Lung (tissue), 12 donors: Measurements from ENCODE around the gene OPRL1. TPM values are rescaled to one million over a fixed set of nuclear protein-coding genes. Genes with fewer than 3 reads are reported as not detected.

Source experiments
- ATAC-seq: fragments of 200-7000 bp; cut with Tn5 transposase; one replicate; pipeline ENCODE4 v1.9.1; 2020; ENCODE audit warnings: moderate number of reproducible peaks; ENCODE audit not compliant: insufficient read depth, low FRiP score
- DNase-seq, 3 donors: peaks; one replicate each; pipeline ENCODE4 v3.0.0-alpha.2; 2013 to 2017
- H3K27ac ChIP-seq, 2 donors: one replicate each; pipeline ENCODE4 v1.5.1; 2013; ENCODE audit warnings: mild to moderate bottlenecking in 2 of 2, moderate library complexity in 2 of 2, control low read depth in 1 of 2, inconsistent platforms in 1 of 2, low read depth in 1 of 2, low read length in 1 of 2
- H3K27me3 ChIP-seq, 3 donors: one replicate each; pipeline ENCODE4 v1.5.1; 2013; ENCODE audit warnings: low read length in 2 of 3; ENCODE audit not compliant: control insufficient read depth in 3 of 3, insufficient read depth in 3 of 3
- H3K36me3 ChIP-seq, 4 donors: one replicate each; pipeline ENCODE4 v1.5.1; 2013; ENCODE audit warnings: low read length in 4 of 4, mild to moderate bottlenecking in 1 of 4, moderate library complexity in 1 of 4; ENCODE audit not compliant: control insufficient read depth in 4 of 4, insufficient read depth in 4 of 4
- H3K4me1 ChIP-seq, 5 donors: one replicate each; pipeline ENCODE4 v1.5.1; 2013; ENCODE audit warnings: low read length in 5 of 5, mild to moderate bottlenecking in 2 of 5, moderate library complexity in 1 of 5; ENCODE audit not compliant: control insufficient read depth in 5 of 5, insufficient read depth in 5 of 5
- H3K4me3 ChIP-seq: one replicate; pipeline ENCODE4 v1.5.1; 2013; ENCODE audit warnings: mild to moderate bottlenecking, control low read depth, moderate library complexity
- H3K9ac ChIP-seq, 2 donors: one replicate each; pipeline ENCODE4 v1.5.1; 2013; ENCODE audit warnings: low read length in 2 of 2, control low read depth in 1 of 2; ENCODE audit not compliant: insufficient read depth in 1 of 2
- H3K9me3 ChIP-seq, 4 donors: one replicate each; pipeline ENCODE4 v1.5.1; 2013; ENCODE audit warnings: low read length in 3 of 4, mild to moderate bottlenecking in 1 of 4, moderate library complexity in 1 of 4; ENCODE audit not compliant: control insufficient read depth in 4 of 4, insufficient read depth in 3 of 4
- WGBS, 2 donors: extraction: QIAGEN DNeasy Blood & Tissue Kit; methylation state at CpG; one replicate each; pipeline ENCODE4 v1.1.7; 2013; 5-methylcytosine and 5-hydroxymethylcytosine counted together
- polyA plus RNA-seq, 2 donors: library from polyadenylated mRNA; stranded (reverse); fragments of 200-250 nt; gene quantifications; one replicate each; pipeline ENCODE4 v1.2.1, GENCODE V29; 2013
- total RNA-seq, 2 donors: library from RNA; depleted of rRNA in 1 of 2; stranded (reverse); fragments of >200 nt in 1 of 2; gene quantifications; one replicate each; pipeline ENCODE4 v1.2.1, GENCODE V29; 2014 to 2021
- TF ChIP-seq, protein P1 (sequence below): IDR thresholded peaks from 2 replicates; pipeline ENCODE4 v1.5.1; 2012; ENCODE audit warnings: mild to moderate bottlenecking; ENCODE audit errors: control extremely low read depth, extremely low read depth
- donor health status: control.
- donor health status: control.
- donor health status: Bipolar disorder and iron deficiency.
- donor health status: healthy.
- donor health status: DM: yes; HTN: yes; CAD: no.

OPRL1 gene
- total and polyA plus RNA-seq, 4 donors: 0.45 to 3.1 (median 2.1) TPM

DNA sequence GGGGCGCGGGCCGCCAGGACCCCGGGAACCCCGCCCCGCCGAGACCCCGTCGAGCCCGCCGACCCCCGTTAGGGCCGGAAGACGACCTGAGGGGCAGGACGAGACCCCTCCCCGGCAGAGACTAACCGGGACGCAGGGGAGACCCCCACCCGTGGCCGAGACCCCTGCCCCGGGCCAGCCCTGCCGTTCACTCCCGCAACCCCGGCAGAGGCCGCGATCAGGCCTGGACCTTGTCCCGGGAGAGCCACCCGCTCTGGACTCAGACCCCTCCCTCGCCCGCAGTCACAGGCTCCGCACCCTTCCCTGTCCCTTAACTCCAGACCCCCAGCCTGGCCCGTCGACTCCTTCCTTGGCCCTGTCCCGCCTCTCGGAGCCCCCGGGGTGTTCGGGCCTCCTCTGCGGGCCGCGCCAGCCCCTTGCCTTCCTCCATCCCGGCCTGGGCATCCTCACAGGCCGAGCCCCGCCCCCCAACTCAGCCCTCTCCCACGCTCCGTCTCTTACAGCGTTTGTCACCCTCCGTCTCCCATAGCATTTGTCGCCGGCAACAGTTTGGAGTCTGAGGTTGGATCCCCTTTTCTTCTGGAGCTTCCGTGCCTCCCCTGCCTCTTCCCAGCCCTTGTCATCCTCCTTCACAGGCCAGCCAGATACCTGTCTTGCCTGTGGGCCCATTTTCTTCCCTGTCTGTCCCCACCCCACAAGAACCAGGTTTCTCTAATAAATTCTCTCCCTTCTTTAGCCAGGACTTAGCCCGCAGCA is 16.3 kb upstream of the OPRL1 start:
- WGBS, 2 donors: 2% methylated on average over 45 to 51 of the region's 51 CpGs
- H3K36me3 ChIP-seq: no peaks in the 10 kb centered on the region
- no peaks in the 10 kb centered on the region for H3K9me3 ChIP-seq
- DNase-seq (no peak), ATAC-seq (no peak)
- peak overlapping the region; percentile 72 for H3K4me3 ChIP-seq
- no peaks in the 10 kb centered on the region for H3K27me3 ChIP-seq
- peaks cover 7 to 17% (median 9%) of the 10 kb centered on the region in 5 donors for H3K4me1 ChIP-seq
- TF ChIP-seq, protein P1, sequence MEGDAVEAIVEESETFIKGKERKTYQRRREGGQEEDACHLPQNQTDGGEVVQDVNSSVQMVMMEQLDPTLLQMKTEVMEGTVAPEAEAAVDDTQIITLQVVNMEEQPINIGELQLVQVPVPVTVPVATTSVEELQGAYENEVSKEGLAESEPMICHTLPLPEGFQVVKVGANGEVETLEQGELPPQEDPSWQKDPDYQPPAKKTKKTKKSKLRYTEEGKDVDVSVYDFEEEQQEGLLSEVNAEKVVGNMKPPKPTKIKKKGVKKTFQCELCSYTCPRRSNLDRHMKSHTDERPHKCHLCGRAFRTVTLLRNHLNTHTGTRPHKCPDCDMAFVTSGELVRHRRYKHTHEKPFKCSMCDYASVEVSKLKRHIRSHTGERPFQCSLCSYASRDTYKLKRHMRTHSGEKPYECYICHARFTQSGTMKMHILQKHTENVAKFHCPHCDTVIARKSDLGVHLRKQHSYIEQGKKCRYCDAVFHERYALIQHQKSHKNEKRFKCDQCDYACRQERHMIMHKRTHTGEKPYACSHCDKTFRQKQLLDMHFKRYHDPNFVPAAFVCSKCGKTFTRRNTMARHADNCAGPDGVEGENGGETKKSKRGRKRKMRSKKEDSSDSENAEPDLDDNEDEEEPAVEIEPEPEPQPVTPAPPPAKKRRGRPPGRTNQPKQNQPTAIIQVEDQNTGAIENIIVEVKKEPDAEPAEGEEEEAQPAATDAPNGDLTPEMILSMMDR: no peak
- peak overlapping the region; percentile 25 to 55 for H3K9ac ChIP-seq
- H3K27ac ChIP-seq: peak overlapping the region; percentile 21 to 68

DNA sequence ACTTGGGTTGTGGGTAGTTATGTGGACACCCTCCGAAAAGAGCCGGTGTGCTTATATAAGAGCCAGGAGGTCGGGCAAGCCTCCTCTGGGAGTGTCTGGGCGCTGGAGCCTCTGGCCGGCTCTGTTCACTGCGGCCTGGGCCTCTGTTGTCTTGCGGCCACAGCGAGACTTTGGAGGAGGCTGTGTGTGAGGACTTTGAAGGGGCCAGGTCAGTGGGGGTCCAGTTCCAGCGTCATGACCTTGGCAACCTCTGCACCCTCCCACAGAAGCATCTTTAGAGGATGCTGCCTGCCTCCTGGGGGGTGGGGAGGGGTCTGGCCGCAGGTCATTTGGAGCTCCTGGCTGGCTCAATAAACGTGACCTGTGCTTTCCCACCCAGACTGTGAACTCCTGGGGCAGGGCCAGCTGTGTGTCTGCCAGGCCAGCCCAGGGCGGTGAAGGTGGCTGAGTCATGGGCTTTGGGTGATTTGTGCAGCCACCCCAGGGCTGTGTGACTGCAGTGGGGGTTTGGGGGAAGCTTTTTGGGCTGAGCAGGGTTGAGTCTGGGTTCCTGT is 15.7 kb upstream of the OPRL1 start:
- TF ChIP-seq, protein P1: no peak
- Histone ChIP-seq H3K36me3 (peaks cover 0 to under 1% (median 0%) of the 10 kb centered on the region in 4 donors), H3K4me1 (peaks cover 7 to 17% (median 8%) of the 10 kb centered on the region in 5 donors), H3K9ac (peak overlapping the region in 1 of 2 donors; percentile 25), H3K27me3 (no peaks in the 10 kb centered on the region), H3K27ac (peak overlapping the region in 1 of 2 donors; percentile 68), H3K9me3 (no peaks in the 10 kb centered on the region), H3K4me3 (no peak overlapping the region)
- DNase-seq (no peak), ATAC-seq (no peak)
- 39 to 60% methylated on average over 12 of the region's 12 CpGs for WGBS, 2 donors

DNA sequence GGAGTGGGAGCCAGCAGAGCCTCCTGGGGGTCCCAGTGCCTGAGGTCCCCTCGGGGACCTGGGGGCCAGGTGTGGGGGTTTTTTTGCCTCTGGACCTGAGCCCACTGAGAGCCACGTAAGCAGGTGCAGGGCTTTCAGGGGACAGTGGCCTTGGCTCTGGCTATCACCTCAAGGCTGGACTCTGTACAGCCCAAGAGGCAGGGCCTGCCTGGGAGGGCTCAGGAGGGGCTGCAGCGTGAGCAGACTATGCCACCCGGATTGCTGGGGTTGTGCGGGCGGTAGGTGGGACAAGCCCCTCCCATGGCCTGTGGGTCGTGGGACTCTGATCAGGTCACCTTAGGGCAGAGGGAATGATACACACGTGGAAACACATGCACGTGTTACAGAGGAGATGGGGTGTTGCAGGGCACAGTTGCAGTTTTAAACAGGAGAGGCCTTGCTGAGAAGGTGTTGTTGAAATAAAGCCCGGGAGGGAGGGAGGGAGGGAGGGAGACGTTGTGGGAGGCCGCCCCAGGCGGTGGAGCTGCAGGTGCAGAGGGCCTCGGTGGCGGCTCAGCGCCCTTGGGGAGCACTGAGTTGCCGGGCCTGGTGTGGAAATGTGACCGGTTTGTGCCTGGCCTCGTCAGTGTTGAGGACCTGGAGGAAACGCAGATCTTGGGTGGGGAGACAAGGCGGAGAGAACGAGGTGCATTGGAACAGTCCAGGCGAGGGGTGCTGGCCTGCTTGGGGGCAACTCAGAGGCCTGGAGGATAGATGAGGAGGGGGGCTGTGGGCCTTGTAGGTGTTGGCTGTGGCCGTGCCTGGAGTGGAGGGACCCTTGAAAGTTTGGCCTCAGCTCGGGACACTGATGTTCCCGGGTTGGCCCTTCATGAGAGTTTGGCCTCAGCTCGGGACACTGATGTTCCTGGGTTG is 14.6 kb upstream of the OPRL1 start:
- no peaks in the 10 kb centered on the region for H3K9me3 ChIP-seq
- H3K27me3 ChIP-seq: no peaks in the 10 kb centered on the region
- H3K4me3 ChIP-seq: no peak overlapping the region
- WGBS, 2 donors: 46 to 48% methylated on average over 26 to 27 of the region's 27 CpGs
- H3K27ac ChIP-seq: no peak overlapping the region
- peaks cover 0 to 6% (median 1%) of the 10 kb centered on the region in 4 donors for H3K36me3 ChIP-seq
- peaks cover 7 to 22% (median 8%) of the 10 kb centered on the region in 5 donors for H3K4me1 ChIP-seq
- H3K9ac ChIP-seq: no peak overlapping the region
- no peak for ATAC-seq
- TF ChIP-seq, protein P1: no peak
- DNase-seq: no peak
